HG02623 (cell line): ENCODE data around the gene GOLGA8B.
"Not testable (repeated sequence)": the region's sequence is repeated elsewhere in the genome, so short reads cannot be mapped to it uniquely, and the experiment has no call there.

Experiments
- ATAC-seq: cut with Tn5 transposase; IDR thresholded peaks from one replicate; pipeline ENCODE4 v1.9.1; 2021; ENCODE audit warnings: moderate library complexity; ENCODE audit not compliant: unreplicated experiment

Gene GOLGA8B

GRCh38 chr15:34598799-34599585 is 15.5 kb upstream of the GOLGA8B start:
- no peak for ATAC-seq

- no peak for ATAC-seq
Observed at GRCh38 chr15:34597316-34597715, 13.9 kb upstream of the GOLGA8B start.

DNA sequence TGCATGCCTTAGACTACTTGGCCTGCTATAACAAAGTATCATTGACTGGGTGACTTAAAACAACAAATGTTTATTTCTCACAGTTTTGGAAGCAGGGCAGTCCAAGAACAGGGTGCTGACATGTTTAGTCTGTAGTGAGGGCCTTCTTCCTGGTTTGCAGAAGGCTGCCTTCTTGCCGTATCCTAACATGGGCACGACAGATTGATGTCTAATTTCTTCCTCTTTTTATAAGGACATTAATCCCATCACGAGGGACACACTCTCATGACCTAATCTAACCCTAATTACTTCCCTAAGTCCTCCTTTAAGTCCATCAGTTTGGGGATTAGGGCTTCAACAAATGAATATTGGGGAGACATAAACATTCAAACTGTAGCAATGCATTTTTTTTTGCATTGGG is 10.9 kb upstream of the GOLGA8B start:
- no peak for ATAC-seq

- ATAC-seq: no peak
Observed at GRCh38 chr15:34591306-34591705, 7.9 kb upstream of the GOLGA8B start.

- peak; percentile 36 for ATAC-seq
Observed at GRCh38 chr15:34588046-34588674, 4.7 kb upstream of the GOLGA8B start.

DNA sequence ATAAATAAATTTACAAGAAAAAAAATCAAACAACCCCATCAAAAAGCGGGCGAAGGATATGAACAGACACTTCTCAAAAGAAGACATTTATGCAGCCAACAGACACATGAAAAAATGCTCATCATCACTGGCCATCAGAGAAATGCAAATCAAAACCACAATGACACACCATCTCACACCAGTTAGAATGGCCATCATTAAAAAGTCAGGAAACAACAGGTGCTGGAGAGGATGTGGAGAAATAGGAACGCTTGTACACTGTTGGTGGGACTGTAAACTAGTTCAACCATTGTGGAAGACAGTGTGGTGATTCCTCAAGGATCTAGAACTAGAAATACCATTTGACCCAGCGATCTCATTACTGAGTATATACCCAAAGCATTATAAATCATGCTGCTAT is 2.5 kb upstream of the GOLGA8B start:
- not testable (repeated sequence) for ATAC-seq

- ATAC-seq: no peak
Observed at GRCh38 chr15:34584996-34585395, 1.5 kb upstream of the GOLGA8B start.

GRCh38 chr15:34584330-34584668 is 848 bp upstream of the GOLGA8B start:
- ATAC-seq: no peak

GRCh38 chr15:34582461-34583371 is 735 bp downstream of the GOLGA8B start:
- ATAC-seq: peak; percentile 39

DNA sequence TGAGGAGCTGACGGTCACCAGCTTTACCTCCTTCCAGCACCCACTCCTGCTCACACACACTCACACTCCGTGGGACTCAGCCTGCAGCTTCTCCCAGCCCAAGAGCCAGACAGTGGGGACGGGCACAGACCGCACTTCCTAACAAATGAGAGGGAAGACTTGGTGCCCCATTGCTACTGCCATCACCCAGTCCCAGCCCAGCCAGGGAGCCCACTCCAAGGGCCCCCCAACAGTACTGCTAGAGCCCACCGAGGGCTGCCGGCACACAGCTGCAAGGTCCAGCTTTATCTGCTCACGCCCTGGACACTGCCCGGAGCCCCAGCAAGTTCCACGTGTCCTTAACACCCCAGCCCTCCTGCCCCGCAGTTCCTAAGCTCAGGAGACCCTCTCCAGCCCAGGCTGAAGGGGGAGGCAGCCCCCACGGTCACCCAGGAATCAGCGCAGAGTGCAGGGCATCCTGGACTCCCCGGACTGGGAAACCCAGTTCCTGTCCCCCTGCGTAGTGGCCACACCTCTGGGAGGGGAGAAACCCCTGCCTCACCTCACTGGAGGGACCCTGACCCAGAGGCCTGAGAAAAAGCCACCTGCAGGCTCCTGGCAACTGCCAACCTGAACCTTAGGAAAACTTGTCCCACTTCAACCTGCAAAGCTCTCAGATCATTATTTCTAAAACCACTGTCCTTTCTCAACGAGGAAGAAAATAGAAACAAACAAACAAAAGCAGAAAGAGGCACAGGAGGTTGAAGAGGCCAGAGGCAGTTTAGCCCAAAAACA is 1.6 kb downstream of the GOLGA8B start:
- ATAC-seq: not testable (repeated sequence)

GRCh38 chr15:34581043-34581365 is 2.4 kb downstream of the GOLGA8B start:
- ATAC-seq: no peak

- ATAC-seq: not testable (repeated sequence)
Observed at GRCh38 chr15:34580251-34581042, 3.0 kb downstream of the GOLGA8B start.

GRCh38 chr15:34578283-34578674 is 5.2 kb downstream of the GOLGA8B start:
- ATAC-seq: no peak

DNA sequence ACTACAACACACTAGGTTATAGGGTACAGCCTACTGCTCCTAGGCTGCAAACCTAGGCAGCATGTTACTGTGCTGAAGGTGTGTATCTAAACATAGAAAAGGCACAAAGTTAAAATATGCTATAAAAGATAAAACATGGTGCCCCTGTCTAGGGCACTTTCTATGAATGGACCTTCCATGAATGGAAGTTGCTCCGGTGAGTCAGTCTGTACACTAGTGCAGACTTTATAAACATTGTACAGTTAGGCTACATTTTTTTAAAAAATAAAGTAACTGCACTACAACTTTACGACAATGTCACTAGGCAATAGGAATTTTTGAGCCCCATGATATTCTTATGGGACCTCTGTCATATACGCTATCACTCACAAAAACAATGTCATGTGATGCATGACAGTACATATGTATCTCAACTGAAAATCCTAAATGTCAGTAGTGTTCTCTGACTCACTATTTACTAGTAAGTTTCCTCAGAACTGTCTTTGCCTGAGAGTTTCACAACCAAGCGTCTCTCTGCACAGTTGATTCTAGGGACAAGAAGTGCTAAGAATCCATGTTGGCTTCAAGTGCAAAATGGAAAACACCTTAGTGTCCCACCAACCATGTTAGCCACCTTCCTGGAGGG is 5.7 kb downstream of the GOLGA8B start:
- ATAC-seq: not testable (repeated sequence)

DNA sequence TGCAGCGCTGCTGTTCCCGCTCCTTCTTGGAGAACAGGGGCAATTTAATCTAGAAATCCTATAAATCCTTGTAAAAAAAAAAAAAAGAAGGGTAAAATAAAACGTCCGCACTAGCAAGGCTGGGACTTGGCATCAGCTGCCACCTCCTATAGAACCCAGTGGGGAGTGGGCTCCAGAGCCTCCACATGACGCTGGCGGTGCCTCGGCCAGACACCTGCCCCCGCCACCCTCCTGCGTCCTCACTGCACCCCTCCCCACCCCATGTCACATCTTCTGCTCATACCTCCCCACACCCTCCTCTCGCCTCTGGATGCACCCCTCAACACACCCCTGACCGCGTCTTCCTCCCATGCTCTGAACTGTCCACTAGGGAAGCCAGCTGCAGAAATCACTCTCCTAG is 8.4 kb downstream of the GOLGA8B start:
- ATAC-seq: not testable (repeated sequence)

DNA sequence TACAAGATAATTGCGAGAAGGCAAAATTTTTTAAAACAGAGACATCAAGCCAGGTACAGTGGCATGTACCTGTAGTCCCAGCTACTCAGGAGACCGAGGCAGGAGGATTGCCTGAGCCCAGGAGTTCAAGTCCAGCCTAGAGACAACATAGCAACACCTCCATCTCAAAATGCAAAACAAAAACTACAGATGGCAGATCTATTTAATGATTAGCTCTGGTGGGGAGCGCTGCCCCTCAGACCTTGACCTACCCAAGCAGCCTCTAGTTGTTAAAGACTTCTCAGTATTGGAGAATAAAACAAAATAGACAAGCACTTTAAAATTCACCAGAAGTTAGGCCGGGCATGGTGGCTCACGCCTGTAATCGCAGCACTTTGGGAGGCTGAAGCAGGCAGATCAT is 10.5 kb downstream of the GOLGA8B start:
- not testable (repeated sequence) for ATAC-seq

DNA sequence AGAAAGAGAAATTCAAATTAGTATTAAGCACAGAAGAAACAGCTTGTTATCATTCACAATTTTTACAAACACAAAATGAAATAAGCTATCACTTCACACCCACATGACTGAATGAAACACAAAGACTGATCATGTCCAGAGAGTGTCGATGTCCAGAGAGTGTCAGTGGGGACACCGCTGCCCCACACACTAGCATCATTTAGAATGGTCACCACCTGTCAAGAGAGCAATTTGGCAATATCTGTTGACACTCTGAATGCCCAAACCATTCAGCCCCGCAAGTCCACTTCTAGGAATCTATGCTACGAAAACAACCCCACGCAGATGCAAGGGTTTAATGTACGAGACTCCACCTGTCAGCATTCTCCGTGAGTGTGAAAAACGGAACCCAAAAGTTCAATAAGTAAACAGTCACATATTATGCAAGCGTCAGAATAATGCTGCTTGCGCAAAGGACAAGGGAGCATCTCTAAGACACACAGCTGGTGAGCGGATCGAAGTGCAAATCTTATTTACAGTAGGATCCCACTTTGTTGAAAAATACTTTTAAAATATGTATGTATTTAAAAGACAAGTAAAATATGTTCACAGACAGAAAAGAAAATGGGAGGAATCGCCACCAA is 11.3 kb downstream of the GOLGA8B start:
- not testable (repeated sequence) for ATAC-seq

- not testable (repeated sequence) for ATAC-seq
Observed at GRCh38 chr15:34569670-34570396, 13.6 kb downstream of the GOLGA8B start.

DNA sequence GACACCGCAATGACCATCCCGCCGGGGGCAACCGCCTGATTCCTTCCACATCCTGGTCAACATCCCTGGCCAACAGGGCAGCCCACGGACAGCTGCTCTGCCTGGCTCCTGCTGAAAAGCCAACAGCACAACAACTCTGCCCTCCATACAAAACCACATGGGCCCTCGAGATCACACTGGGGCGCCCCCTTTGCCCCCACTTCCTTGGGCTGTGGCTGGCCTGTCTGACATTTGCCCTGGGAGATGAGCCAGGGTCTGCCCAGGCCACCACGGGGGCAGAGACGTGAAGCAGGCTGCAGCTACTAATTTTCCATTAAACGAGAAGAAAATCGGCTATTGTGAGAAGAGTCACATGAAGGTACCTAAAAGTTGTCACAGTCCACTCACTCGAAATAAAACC is 16.3 kb downstream of the GOLGA8B start:
- not testable (repeated sequence) for ATAC-seq
